GM20431 (cell line): ENCODE data around the gene HSD17B12.
"Not testable (repeated sequence)": the region's sequence is repeated elsewhere in the genome, so short reads cannot be mapped to it uniquely, and the experiment has no call there.

ENCODE experiments used
- in situ Hi-C: fragments of 300-500 bp; cut with MseI, MboI; formaldehyde crosslinking; loops from one replicate; pipeline ENCODE4 v1.15.0; 2020; ENCODE audit warnings: low sequenced_read_pairs; ENCODE audit not compliant: unreplicated experiment

Gene HSD17B12

DNA sequence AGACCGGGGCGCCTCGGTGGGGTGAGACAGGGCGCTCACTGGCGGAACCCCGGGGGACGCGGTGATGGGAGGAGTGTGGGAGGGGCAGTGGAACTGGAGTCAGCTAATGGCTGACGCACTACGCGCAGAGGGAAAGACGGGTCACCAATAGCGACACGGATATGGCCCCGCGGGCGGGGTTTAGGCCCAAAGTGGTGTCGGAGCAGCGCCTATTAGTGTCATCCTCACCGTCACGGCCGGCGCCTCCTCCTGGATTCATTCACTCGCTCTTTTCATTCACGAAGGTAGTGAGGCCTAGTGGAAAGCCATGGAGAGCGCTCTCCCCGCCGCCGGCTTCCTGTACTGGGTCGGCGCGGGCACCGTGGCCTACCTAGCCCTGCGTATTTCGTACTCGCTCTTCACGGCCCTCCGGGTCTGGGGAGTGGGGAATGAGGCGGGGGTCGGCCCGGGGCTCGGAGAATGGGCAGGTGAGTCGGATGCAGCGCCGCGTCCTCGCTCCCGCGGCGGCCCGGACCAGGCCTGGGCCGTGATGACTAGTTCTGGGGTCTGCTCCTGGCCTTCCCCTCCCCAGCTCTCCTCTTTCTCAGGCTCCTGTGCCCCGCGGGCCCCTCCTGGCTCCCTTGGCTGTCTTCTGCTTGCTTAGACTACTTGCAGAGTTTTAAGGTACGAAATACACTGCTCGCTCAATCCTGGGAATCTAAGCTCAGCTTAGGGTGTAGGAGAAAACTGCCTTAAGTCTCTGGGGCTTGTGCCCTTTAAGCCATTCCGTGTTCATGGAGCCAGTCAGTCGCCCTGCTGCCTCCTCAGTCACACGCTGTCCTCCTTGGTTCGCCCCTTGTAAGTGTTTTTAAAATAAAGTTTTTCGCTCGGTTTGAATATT lies at the start of gene HSD17B12:
TSS of gene HSD17B12 (plus strand) at position 218 of the 880 bp plus-strand sequence. CDS start at position 308, 90 bp downstream.
- in situ Hi-C loops, result no loop called here

DNA sequence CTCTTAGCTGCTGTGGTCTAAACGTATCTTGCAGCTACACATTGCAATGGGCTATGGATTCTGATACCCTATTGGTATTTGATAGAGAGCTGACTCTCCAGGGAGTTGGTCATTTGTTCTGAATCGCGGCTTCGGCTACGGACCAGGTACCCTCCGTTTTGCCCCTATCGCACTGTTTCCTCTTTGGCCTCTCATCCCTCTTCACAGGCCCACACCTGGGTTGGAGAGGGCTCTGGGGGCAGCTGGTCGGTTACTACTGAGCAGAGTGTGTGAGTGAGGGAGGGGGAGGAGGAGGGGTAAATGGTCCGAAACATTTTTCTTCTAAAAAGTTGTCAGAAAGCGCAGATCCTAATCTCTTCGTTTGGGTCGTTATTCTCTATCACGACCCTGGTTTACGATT lies 48.8 kb upstream of the HSD17B12 start:
- in situ Hi-C loops, result no loop called here

DNA sequence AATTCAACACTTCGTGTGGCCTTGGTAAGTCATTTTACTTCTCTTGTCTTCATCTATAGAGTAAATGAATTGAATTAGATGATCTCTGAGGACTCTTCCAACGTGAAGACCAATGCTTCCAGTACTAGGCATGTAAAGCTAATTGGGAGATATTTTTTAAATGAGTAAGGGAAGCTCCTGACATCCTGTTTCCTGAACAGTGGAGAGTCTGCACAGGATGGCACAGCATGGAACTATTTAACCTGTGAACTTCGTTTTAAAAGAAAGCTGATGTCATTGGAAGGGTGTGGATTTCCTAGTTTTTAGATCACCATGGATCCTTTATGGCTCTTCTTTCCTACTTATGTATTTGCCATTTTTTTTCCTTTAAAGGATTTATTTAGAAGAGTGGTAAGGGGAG lies 48.4 kb upstream of the HSD17B12 start:
- in situ Hi-C loops, result no loop called here

DNA sequence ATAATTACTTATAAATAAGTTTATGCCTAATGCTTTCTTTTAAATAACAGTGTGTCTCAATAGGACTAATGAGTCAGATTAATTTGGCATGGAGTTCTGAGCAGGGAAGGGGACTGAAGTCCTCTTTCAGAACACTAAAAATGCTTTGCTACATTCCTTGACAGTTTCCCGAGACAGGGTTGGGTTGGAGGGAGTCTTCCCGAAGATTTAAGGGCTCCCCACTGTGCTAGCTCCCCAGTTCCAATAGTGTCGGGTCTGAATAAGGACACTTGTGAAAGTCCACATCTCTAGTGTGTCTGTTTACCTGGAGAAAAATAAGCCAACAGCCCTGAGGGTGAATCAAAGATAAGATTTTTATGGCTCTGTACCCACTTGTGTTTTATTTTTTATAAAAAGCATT lies 41.8 kb upstream of the HSD17B12 start:
- in situ Hi-C loops, result no loop called here

DNA sequence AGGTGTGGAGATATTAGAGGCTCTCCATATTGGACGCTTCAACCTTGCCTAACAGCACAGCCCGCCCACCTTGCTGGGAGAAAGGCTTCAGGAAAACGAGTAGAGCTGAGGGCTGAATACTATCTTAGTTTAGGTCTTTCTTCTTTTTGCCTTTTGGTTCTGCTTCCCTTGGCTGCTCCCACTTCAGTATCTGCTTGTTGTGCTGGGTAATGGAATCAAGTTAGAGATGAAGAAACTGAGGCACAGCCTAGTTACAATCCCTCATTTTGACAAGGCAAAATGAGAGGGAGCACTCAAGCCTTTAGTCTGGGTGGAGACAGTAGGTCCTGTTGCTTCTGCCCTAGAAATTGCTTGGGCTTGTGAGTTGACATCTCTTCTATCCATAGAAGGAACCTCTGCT lies 41.3 kb upstream of the HSD17B12 start:
- in situ Hi-C loops, result no loop called here

DNA sequence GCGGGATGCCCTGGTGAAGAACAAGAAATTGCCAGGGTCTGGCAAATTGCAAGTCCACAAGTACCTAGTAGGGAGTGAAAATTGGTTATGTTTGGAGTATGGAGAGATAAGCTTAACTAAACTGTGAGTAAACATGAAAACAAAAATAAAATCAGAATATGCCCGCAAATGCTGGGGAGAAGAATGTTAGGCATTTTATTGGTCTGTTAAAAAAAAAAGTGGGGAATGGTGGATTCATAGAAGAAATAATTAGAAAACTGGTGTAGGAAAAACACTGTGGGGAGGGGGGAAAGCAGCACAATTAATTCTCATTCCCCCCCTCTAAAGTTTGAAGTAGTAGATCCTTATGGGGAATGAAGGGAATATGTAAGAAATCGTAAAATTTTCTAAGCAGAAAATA lies 40.6 kb upstream of the HSD17B12 start:
- in situ Hi-C loops, result no loop called here

DNA sequence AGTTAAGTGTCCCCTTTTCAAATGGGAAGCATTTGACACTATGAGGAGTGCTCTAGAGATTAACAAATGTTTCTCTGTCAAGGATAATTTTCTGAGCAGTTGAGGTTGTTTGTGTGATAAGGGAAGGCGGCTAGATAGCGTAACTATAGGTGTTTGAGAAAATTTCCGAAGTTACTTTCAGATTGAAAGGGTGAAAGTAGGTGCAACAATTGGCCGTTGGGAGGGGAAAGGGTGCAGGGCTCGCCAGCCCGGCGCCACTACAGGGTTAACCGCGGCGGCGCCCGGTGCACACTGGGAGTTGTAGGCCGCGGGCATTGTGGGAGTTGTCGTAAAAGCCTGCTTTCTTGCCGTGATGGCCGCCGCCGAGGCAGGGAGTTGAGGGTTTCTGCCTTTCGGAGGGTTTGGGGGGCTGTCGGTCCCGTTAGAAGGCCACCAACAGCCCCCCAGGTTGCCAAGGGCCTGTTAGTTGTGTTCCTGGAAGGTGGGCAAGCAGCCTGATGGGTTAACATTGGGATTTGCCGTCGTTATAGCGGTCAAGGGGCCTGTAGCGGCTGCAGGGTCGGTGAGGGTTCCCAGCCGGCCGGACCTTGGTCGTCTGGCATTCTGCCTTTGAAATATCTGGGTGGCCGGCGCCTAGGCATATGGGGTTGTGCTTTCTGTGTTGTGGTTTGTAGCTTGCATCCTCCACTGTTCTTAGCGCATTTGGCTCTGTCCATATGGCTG lies 36.5 kb upstream of the HSD17B12 start:
- in situ Hi-C loops, result no loop called here

DNA sequence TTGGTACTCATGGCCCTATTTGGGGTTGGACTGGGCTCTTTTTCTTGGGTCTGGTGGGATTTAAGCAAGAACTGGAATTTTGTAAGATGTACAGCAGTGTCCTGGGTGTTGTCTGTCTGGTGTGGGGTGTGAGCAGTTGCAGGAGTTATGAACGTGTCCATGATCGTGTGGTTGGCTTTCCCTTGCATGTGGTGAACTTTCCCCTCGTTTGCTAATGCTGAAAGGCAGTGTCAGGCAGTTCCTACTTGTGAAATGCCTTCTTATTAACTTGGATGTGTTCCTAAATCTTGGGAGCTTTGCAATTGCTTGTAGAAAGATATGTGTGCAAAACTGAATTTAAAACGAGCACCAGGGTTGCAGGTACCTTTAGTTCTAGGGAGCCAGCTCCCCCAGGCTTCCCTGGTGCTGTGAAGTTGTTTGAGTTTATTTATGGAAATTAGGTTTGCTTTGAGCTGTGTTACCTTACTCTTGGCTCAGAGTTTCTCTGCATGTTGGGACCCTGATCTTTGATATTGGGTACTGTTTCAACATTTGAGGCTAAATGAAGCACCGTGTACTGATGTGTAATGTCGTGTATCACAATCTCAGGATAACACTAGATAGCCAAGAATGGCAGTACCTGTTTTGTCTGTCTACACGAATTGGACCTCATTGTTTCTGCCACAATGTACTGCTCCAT lies 35.8 kb upstream of the HSD17B12 start:
- in situ Hi-C loops, result no loop called here

DNA sequence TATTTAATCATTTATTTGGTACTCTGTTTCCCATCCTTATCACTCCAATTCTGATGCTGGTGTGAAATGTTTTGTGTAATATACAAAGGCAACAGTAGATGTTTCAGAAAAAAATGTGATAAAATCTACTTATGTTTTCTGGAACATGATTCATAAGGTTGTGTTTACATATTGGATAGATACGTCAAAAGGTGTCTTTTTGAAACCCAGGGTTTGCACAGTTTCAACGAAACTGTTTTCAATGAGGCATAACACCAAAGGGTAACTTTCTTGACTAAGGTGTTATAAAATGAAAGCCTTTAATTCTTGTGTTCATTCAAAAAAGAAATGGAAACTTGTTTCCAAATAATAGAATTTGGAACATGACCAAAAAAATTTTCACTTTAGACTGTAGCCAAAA lies 33.8 kb upstream of the HSD17B12 start:
- in situ Hi-C loops, result no loop called here

DNA sequence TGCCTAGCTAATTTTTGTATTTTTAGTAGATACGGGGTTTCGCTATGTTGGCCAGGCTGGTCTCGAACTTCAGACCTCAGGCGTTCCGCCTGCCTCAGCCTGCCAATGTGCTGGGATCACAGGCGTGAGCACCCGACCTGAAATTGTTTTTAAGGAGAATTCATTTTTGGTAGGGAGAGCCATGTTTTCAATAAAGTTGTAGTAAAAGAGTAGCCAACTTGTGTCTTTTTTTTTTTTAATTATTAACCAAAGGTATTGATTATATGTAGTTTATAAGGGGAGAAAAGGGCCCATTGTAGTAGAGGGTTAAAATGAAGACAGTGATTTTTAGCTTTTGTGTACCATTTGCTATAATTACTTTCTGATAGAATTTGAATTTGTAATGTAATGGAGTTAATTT lies 31.6 kb upstream of the HSD17B12 start:
- in situ Hi-C loops, result no loop called here

DNA sequence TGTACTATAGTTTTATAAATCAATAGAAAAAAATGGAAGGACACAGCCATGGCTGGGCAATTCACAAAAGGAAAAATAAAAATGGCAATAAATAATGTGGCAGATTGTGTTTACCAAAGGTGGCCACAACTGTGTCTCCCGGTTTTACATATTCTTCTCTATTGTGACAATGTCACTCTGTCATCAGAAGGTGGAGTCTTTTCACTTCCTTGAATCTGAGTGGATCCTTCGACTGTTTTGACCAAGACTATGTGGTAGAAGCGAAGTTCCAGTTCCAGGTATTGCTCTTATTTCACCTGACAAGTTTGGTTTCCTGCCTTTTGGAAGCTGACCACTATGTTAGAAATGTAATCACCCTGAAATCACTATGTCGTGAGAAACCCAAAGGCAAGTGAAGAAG lies 31.0 kb upstream of the HSD17B12 start:
- in situ Hi-C loops, result no loop called here

DNA sequence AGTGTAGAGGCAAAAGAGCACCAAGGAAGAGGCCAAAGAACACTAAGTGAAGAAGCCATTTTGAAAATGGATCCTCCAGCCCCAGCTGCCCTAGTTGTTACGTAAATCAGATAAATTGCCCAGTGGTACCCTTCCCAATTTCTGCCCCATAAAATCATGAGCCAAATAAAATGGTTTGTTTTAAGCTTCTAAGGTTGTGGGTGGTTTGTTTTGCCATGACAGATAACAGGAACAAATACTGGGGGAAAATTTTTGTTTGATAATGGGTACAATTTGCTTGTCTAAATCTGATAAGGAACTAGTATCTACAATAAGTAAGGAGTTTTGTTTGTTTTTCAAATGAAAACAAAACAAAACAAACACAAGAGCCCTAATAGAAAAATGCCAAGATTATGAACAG lies 30.6 kb upstream of the HSD17B12 start:
- in situ Hi-C loops, result no loop called here

DNA sequence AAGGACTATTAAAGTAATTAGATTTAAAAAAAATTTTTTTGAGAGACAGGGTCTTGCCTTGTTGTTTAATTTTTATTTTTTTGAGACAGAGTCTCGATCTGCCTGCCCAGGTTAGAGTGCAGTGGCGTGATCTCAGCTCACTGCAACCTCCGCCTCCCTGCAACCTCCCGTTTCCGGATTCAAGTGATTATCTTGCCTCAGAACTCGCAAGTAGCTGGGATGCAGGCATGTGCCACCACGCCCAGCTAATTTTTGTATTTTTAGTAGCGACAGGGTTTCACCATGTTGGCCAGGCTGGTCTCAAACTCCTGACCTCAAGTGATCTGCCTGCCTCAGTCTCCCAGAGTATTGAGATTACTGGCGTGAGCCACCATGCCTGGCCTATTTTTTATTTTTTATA lies 17.5 kb upstream of the HSD17B12 start:
- in situ Hi-C loops, result not testable (repeated sequence)

DNA sequence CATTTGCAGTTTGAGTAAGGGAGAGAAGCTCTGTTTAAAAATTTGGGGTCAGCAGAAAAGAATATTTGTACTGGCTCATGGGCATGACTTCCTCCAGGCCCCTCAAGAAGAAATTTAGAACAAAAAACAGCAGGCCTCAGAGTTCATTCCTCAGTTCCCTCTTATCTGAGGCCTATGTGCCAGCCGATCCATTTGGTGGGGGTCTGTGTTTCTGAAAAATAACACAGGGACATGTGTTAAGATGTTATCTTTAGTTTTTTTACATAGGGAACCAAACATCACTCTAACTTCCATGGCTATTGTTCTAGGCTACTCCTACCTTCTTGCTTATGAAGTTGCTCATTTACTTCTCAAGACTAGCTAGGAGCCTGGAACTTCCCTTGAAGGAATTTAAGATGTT lies 16.2 kb upstream of the HSD17B12 start:
- in situ Hi-C loops, result no loop called here

DNA sequence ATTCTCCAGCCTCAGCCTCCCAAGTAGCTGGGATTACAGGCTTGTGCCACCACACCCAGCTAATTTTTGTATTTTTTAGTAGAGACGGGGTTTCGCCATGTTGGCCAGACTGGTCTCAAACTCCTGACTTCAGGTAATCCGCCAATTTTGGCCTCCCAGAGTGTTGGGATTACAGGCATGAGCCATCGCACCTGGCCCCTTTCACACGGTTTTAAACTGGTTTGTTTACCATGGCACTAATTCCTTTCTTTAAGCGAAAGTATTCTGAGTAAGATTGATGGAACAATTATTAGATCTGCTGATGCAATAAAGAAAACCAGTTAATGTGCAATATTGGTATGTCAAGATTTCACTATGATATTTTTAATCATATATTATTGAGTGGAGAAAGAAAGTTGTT lies 9.3 kb upstream of the HSD17B12 start:
- in situ Hi-C loops, result not testable (repeated sequence)

DNA sequence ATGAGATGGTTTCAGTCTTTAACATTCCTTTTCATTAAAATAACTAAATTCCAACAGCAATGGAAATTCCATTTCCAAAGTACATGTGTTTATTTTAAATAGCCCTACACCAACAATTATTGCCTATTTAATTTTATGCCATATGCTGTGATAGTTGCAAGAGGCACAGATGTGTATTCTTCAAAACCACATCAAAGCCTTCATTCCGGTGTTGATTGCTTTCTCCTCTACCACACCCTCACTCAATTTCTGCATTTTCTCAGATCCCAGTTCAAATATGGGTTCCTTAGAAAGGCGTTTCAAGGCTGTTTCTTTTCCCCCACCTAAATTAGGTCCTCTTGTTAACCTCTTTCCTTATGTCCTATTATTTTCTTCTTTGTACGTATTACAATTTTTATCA lies 6.0 kb upstream of the HSD17B12 start:
- in situ Hi-C loops, result no loop called here

DNA sequence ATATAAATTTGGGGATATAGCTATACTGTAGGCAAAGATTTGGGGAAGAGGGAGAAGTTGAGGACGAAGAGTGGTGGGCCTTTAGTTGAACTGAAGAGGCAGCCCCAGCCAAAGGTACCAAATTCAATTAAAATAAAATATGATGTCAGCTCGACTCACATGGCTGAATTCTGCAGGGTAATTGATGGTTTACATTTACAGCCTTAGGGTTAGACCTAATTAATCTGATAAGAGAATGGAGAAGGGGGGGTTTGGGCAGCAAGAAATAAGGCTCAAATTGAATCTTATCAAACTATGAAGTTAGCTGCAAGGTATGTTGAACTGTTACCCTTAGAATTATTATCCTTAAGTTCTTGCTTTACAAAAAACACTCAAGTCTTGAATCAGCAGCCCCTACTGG lies 3.6 kb upstream of the HSD17B12 start:
- in situ Hi-C loops, result no loop called here

DNA sequence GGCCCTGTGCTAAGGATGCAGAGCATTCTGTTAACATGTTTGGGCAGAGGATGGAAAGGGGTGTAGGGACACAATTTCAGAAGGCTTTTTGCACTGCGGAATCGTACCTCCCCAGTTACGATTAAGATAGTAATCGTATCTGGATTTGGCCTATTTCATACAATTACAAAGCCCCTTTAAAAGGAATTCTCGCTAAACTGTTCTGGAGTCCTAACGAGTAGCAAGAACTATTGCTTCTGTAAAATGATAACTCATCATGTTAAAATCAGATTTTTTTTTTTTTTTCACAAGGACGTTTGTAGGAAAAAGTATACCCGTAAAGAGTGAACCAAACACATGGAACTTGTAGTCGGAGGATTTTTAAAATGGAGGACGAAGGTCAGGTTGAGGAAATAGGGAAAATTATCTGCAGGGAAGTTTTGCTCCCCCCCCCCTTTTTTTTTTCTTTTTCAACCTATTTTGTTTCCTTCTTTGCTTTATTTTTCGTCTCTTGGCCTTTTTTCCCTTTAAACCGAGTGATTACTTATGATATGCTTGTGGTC lies 934 bp downstream of the HSD17B12 start:
- in situ Hi-C loops, result no loop called here

DNA sequence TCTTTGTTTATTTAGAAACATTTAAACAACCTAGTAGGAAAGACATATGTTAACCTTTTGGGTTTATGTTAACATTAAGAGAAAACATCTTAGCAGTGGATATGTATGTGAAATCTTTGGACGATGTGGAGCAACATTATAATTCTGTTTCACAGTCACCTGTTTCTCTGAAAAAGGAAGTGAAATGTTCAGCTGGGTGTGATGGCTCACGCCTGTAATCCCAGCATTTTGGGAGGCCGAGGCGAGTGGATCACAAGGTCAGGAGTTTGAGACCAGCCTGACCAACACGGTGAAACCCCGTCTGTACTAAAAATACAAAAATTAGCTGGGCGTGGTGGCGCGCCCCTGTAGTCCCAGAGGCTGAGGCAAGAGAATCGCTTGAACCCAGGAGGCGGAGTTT lies 1.5 kb downstream of the HSD17B12 start:
- in situ Hi-C loops, result not testable (repeated sequence)

DNA sequence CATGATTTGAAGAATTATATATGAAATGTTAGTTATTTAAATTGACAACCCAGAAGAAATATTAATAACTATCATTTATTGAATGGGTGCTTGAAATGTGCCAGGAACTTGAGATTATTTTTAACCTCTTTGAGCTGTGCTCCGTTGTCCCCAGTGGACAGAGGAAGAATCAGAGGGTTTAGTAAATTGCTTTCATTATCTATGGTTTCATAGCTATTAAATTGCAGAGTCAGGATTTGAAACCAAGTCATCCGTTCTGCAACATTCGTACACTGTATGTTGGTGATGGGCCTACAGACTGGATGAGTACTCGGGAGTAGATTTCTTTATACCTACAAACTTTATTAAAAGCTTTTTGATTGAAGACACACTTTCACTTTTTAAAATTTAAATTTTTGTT lies 4.9 kb downstream of the HSD17B12 start:
- in situ Hi-C loops, result no loop called here

DNA sequence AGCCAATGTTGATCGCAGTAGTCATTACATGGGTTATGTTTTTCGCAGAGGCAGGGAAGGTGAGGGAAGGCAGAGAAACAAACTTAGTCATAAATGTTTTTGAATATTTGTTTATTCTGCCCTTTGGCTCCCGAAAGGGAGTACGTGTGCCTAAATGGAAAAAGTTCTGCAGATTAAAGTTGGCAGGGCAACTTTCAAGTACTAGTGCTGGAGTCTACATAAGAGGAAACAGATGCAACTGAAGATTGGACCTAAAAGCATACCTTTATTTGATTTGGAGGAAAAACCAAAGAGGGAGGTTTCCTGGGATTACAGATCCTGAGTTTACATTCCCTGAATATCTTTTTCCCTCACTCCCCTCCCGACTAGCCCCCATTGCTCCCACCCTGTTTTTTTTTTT lies 5.7 kb downstream of the HSD17B12 start:
- in situ Hi-C loops, result no loop called here
